ENCODE measurements around the gene CCL15. TPM values are rescaled to one million over a fixed set of nuclear protein-coding genes. Genes with fewer than 3 reads are reported as not detected.

Gene CCL15
- total and polyA plus RNA-seq, 2 experiments from 2014 or later, result 32.0 to 39.0 TPM

GRCh38 chr17:35982409-35983191 is 18.8 kb downstream of the CCL15 start:
- no peaks in the 10 kb centered on the region for H3K79me2 ChIP-seq
- TF ChIP-seq, protein P1, sequence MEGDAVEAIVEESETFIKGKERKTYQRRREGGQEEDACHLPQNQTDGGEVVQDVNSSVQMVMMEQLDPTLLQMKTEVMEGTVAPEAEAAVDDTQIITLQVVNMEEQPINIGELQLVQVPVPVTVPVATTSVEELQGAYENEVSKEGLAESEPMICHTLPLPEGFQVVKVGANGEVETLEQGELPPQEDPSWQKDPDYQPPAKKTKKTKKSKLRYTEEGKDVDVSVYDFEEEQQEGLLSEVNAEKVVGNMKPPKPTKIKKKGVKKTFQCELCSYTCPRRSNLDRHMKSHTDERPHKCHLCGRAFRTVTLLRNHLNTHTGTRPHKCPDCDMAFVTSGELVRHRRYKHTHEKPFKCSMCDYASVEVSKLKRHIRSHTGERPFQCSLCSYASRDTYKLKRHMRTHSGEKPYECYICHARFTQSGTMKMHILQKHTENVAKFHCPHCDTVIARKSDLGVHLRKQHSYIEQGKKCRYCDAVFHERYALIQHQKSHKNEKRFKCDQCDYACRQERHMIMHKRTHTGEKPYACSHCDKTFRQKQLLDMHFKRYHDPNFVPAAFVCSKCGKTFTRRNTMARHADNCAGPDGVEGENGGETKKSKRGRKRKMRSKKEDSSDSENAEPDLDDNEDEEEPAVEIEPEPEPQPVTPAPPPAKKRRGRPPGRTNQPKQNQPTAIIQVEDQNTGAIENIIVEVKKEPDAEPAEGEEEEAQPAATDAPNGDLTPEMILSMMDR (IDR thresholded peaks at IDR 0.05; ENCODE audit: poor library complexity), result no peak
- no peak for TF ChIP-seq EZH2 (IDR thresholded peaks at IDR 0.05; ENCODE audit: borderline replicate concordance)
- TF ChIP-seq EZH2phosphoT487 (IDR thresholded peaks at IDR 0.05; ENCODE audit: low read depth, severe bottlenecking, unreplicated experiment), result no peak
- no peaks in the 10 kb centered on the region for H3K36me3 ChIP-seq (replicated peaks; ENCODE audit: insufficient read depth, low read depth)
- 96% methylated on average over 3 of the region's 3 CpGs for WGBS (ENCODE audit: low lambda C conversion rate, missing lambda C conversion rate)
- DNase-seq (ENCODE audit: low spot score), result no peak
- H2AFZ ChIP-seq, result no peak overlapping the region
- H3K27me3 ChIP-seq, result no peaks in the 10 kb centered on the region
- H3K9me2 ChIP-seq (replicated peaks; ENCODE audit: insufficient read depth), result no peaks in the 10 kb centered on the region
- no peak overlapping the region for H3K4me2 ChIP-seq
- H3K27ac ChIP-seq, result peak overlapping the region; percentile 31
- no peaks in the 10 kb centered on the region for H3K9me3 ChIP-seq (ENCODE audit: low read depth)
- H3K4me3 ChIP-seq, result no peak overlapping the region
- no peaks in the 10 kb centered on the region for H4K20me1 ChIP-seq (ENCODE audit: insufficient read depth, poor library complexity, severe bottlenecking)
- H3K4me1 ChIP-seq (ENCODE audit: insufficient read depth), result no peaks in the 10 kb centered on the region

DNA sequence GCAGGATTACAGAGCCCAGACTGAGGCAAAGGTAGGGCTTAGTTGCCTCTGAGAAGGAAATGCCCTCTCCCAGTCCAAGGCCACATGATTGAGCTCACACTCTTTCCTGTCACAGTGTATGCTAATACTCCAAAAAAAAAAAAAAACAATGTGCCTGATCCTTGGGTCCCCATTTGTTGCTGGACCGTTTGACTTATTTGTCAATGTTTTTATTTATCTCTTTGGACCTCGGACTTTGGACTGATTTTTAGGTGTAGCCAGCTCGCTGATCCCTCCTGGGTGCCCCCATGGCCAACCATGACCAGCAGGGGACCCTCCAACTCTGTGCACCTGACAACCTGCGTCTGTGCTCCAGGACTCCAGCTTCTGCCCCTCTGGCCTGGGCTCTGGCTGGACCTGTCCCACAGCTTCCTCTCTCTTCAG is 19.4 kb downstream of the CCL15 start:
- H3K9me3 ChIP-seq (ENCODE audit: low read depth), result no peaks in the 10 kb centered on the region
- no peak overlapping the region for H3K4me2 ChIP-seq
- DNase-seq (ENCODE audit: low spot score), result peak; percentile 57
- no peaks in the 10 kb centered on the region for H4K20me1 ChIP-seq (ENCODE audit: insufficient read depth, poor library complexity, severe bottlenecking)
- H3K4me3 ChIP-seq, result no peak overlapping the region
- peak overlapping the region; percentile 58 for H3K27ac ChIP-seq
- no peaks in the 10 kb centered on the region for H3K79me2 ChIP-seq
- WGBS (ENCODE audit: low lambda C conversion rate, missing lambda C conversion rate), result 70% methylated on average over 4 of the region's 4 CpGs
- no peaks in the 10 kb centered on the region for H3K4me1 ChIP-seq (ENCODE audit: insufficient read depth)
- no peak overlapping the region for H2AFZ ChIP-seq
- TF ChIP-seq EZH2phosphoT487 (IDR thresholded peaks at IDR 0.05; ENCODE audit: low read depth, severe bottlenecking, unreplicated experiment), result no peak
- TF ChIP-seq, protein P1 (IDR thresholded peaks at IDR 0.05; ENCODE audit: poor library complexity), result peak; percentile 32
- no peaks in the 10 kb centered on the region for H3K27me3 ChIP-seq
- H3K9me2 ChIP-seq (replicated peaks; ENCODE audit: insufficient read depth), result no peaks in the 10 kb centered on the region
- no peaks in the 10 kb centered on the region for H3K36me3 ChIP-seq (replicated peaks; ENCODE audit: insufficient read depth, low read depth)

DNA sequence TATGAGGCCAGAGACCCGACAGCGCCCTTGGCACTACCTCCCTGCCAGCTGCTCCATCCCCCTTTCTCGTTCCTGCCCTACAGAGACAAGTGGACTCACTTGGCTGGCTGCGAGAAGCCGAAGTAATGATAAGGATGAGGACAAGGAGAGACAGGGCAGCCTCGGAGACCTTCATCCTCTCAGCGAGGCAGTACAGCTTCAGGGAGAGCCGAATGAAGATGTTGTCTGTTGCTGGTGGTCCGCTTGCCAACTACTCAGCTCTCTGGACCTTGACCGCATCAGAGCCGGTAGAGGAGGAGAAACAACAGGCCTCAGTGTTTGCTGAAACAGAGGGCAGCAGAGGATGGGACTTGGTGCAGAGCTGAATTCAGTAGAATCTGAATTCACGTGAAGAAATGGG is 20.1 kb downstream of the CCL15 start, which contains the start of gene CCL16:
Gene CCL16, minus strand, starts transcription at position 252 of the 400 bp plus-strand sequence. Its CDS starts 77 bp downstream, at position 175.
- WGBS (ENCODE audit: low lambda C conversion rate, missing lambda C conversion rate), result 93% methylated on average over 12 of the region's 12 CpGs
- no peak within 1 kb of the TSS for H3K4me3 ChIP-seq

More for the DNA sequence above, 20.1 kb downstream of the CCL15 start, which contains the start of gene CCL16:
- H3K9me3 ChIP-seq (ENCODE audit: low read depth), result no peaks in the 10 kb centered on the region
- H3K79me2 ChIP-seq, result no peaks in the 10 kb centered on the region
- no peak within 1 kb of the TSS for H2AFZ ChIP-seq
- H3K9me2 ChIP-seq (replicated peaks; ENCODE audit: insufficient read depth), result no peaks in the 10 kb centered on the region
- no peaks in the 10 kb centered on the region for H3K4me1 ChIP-seq (ENCODE audit: insufficient read depth)
- TF ChIP-seq EZH2phosphoT487 (IDR thresholded peaks at IDR 0.05; ENCODE audit: low read depth, severe bottlenecking, unreplicated experiment) (no peak), EZH2 (IDR thresholded peaks at IDR 0.05; ENCODE audit: borderline replicate concordance) (no peak)
- TF ChIP-seq, protein P1 (IDR thresholded peaks at IDR 0.05; ENCODE audit: poor library complexity), result no peak
- H3K36me3 ChIP-seq (replicated peaks; ENCODE audit: insufficient read depth, low read depth), result no peaks in the 10 kb centered on the region
- no peak for DNase-seq (ENCODE audit: low spot score)
- peak within 1 kb of the TSS; percentile 58 for H3K27ac ChIP-seq
- no peaks in the 10 kb centered on the region for H4K20me1 ChIP-seq (ENCODE audit: insufficient read depth, poor library complexity, severe bottlenecking)
- no peaks in the 10 kb centered on the region for H3K27me3 ChIP-seq
- H3K4me2 ChIP-seq, result no peak within 1 kb of the TSS
